ENCODE measurements around the gene NRSN2. TPM values are rescaled to one million over a fixed set of nuclear protein-coding genes. Genes with fewer than 3 reads are reported as not detected.
A peak's percentile ranks its signal among the peaks of the same experiment; 100 is the strongest.

NRSN2 gene
- total RNA-seq, 1 experiment from 2014 or later: 1.9 TPM

GRCh38 chr20:297925-298775 lies 48.8 kb upstream of the NRSN2 start (continued):
- no peak for TF ChIP-seq CEBPB (IDR thresholded peaks at IDR 0.05; ENCODE audit: low read depth)
- no peak for TF ChIP-seq FOSL1 (IDR thresholded peaks at IDR 0.05; ENCODE audit: low read depth)
- no peak for TF ChIP-seq JUND (IDR thresholded peaks at IDR 0.05)
- TF ChIP-seq SRF (IDR thresholded peaks at IDR 0.05; ENCODE audit: low read depth): no peak
- TF ChIP-seq MAX (IDR thresholded peaks at IDR 0.05): peak; percentile 80

- H2AFZ ChIP-seq (ENCODE audit: low read depth, low read length, poor library complexity, severe bottlenecking): no peak overlapping the region
- peaks cover 35% of the 10 kb centered on the region for H3K79me2 ChIP-seq (ENCODE audit: insufficient read depth, low read length)
- H3K36me3 ChIP-seq (ENCODE audit: control insufficient read depth in 1 of 2, insufficient read depth in 2 of 2, low read length in 2 of 2): peaks cover 4 to 18% of the 10 kb centered on the region in 2 experiments; a peak in 3 of 4 replicates
- no peaks in the 10 kb centered on the region for H3K9me3 ChIP-seq (ENCODE audit: control insufficient read depth in 1 of 2, insufficient read depth in 1 of 2, low read depth in 1 of 2, low read length in 2 of 2)
- H3K9me2 ChIP-seq (ENCODE audit: insufficient read depth): no peaks in the 10 kb centered on the region
- H3K27ac ChIP-seq (ENCODE audit: low read depth, low read length): peak overlapping the region; percentile 99
- ChIA-PET RAD21 (ENCODE audit: low non-redundant PET in 1 of 2, low total read pairs in 2 of 2, uncharacterized antibody in 2 of 2, unreplicated experiment in 2 of 2) (no interaction called here), POLR2A (interaction anchor here (1.9 kb wide), 1 partner anchor 26 kb away, joined by 12 read pairs; the partner anchor contains the start of gene SOX12), CTCF (no interaction called here)
- peak overlapping the region; percentile 94 for H3K9ac ChIP-seq (ENCODE audit: low read length)
- H3K27me3 ChIP-seq (ENCODE audit: insufficient read depth, low read length): no peaks in the 10 kb centered on the region
- no TSS peak for BruUV-seq (replicated peaks)
- H3K4me1 ChIP-seq (ENCODE audit: control insufficient read depth in 1 of 2, insufficient read depth in 2 of 2, low read length in 2 of 2): peaks cover 20 to 45% of the 10 kb centered on the region in 2 experiments
- H3K4me2 ChIP-seq (ENCODE audit: low read length): peak overlapping the region; percentile 88
- intact Hi-C loops (cut with micrococcal nuclease): no loop called here
- peaks cover 3% of the 10 kb centered on the region; the same call in 1 of the 2 replicates for H4K20me1 ChIP-seq (ENCODE audit: insufficient read depth)
- no peak for ATAC-seq
- DNase-seq (ENCODE audit: low read depth, low spot score): no peak
- H3K4me3 ChIP-seq (replicated peaks in 1 of 2; ENCODE audit: low read depth in 1 of 2, low read length in 2 of 2): peak overlapping the region; percentile 62 to 88
- TF ChIP-seq YY1 (IDR thresholded peaks at IDR 0.05; ENCODE audit: extremely low read depth, insufficient replicate concordance, low read depth, low read length) (no peak), CTCF (IDR thresholded peaks at IDR 0.05 in 2 of 3, conservative IDR thresholded peaks at IDR 0.05 in 1 of 3; ENCODE audit: borderline replicate concordance in 1 of 3, insufficient read depth in 1 of 3, low read depth in 2 of 3, low read length in 2 of 3) (no peak), ATF3 (IDR thresholded peaks at IDR 0.05) (no peak), REST (IDR thresholded peaks at IDR 0.05; ENCODE audit: low read depth) (no peak), FOSL1 (IDR thresholded peaks at IDR 0.05; ENCODE audit: low read depth) (no peak), POLR2A (IDR thresholded peaks at IDR 0.05; ENCODE audit: borderline replicate concordance, extremely low read depth, insufficient read depth, insufficient read length) (no peak), TCF7L2 (IDR thresholded peaks at IDR 0.05; ENCODE audit: borderline replicate concordance, extremely low read depth, insufficient read depth, insufficient read length) (no peak), EZH2phosphoT487 (IDR thresholded peaks at IDR 0.05; ENCODE audit: borderline replicate concordance) (no peak)
Measured at GRCh38 chr20:298776-299391, 48.0 kb upstream of the NRSN2 start.
